CD4-positive, alpha-beta T cell treated with Interferon alpha-2 for 1 hour (primary cell): ENCODE data around the gene AGBL3.
A peak's percentile ranks its signal among the peaks of the same experiment; 100 is the strongest.

Experiments used
- DNase-seq, 2 donors: peaks; one replicate each; pipeline ENCODE4 v3.0.0-alpha.2; 2020 to 2022

Gene AGBL3

GRCh38 chr7:134986363-134987251 is at the start of gene AGBL3:
AGBL3 (plus strand) TSS chr7:134986508; CDS start chr7:134987934, 1,426 bp downstream.
- DNase-seq: peak; percentile 89 to 92

- DNase-seq: no peak
Measured at GRCh38 chr7:134936893-134937510, 49.3 kb upstream of the AGBL3 start.

- DNase-seq: no peak
Measured at GRCh38 chr7:134938141-134938540, 48.2 kb upstream of the AGBL3 start.

GRCh38 chr7:134939136-134939535 is 47.2 kb upstream of the AGBL3 start:
- no peak for DNase-seq

- no peak for DNase-seq
Measured at GRCh38 chr7:134940729-134941128, 45.6 kb upstream of the AGBL3 start.

GRCh38 chr7:134941185-134941900 is 45.0 kb upstream of the AGBL3 start:
- no peak for DNase-seq

- no peak for DNase-seq
Measured at GRCh38 chr7:134941952-134942351, 44.4 kb upstream of the AGBL3 start.

- no peak for DNase-seq
Measured at GRCh38 chr7:134942690-134943466, 43.4 kb upstream of the AGBL3 start.

GRCh38 chr7:134943785-134944400 is 42.4 kb upstream of the AGBL3 start:
- DNase-seq: peak in 1 of 2 donors; percentile 4

- no peak for DNase-seq
Measured at GRCh38 chr7:134945691-134946090, 40.6 kb upstream of the AGBL3 start.

- no peak for DNase-seq
Measured at GRCh38 chr7:134946260-134946659, 40.0 kb upstream of the AGBL3 start.

GRCh38 chr7:134947329-134947728 is 39.0 kb upstream of the AGBL3 start:
- no peak for DNase-seq

- no peak for DNase-seq
Measured at GRCh38 chr7:134947831-134948230, 38.5 kb upstream of the AGBL3 start.

- DNase-seq: no peak
Measured at GRCh38 chr7:134948246-134948645, 38.1 kb upstream of the AGBL3 start.

- DNase-seq: no peak
Measured at GRCh38 chr7:134948736-134949135, 37.6 kb upstream of the AGBL3 start.

GRCh38 chr7:134949171-134949570 is 37.1 kb upstream of the AGBL3 start:
- DNase-seq: no peak

GRCh38 chr7:134954197-134955082 is 31.9 kb upstream of the AGBL3 start:
- peak in 1 of 2 donors; percentile 42 for DNase-seq

GRCh38 chr7:134957005-134957404 is 29.3 kb upstream of the AGBL3 start:
- no peak for DNase-seq

GRCh38 chr7:134959810-134960209 is 26.5 kb upstream of the AGBL3 start:
- no peak for DNase-seq

- DNase-seq: no peak
Measured at GRCh38 chr7:134962270-134962780, 24.0 kb upstream of the AGBL3 start.

GRCh38 chr7:134963036-134963435 is 23.3 kb upstream of the AGBL3 start:
- DNase-seq: no peak
